K562 (cell line): Measurements from ENCODE around the gene DCTN2. TPM values are rescaled to one million over a fixed set of nuclear protein-coding genes. Genes with fewer than 3 reads are reported as not detected.

Source experiments
- ATAC-seq: fragments of 200-7000 bp; cut with Tn5 transposase; 3 replicates; pipeline ENCODE4 v1.9.1; 2020; ENCODE audit warnings: moderate library complexity
- BruUV-seq: library from RNA; stranded (reverse); fragments of 400-500 nt; replicated peaks from 2 replicates; lab custom pipeline; 2021; lab: Mats Ljungman, UMichigan
- CTCF ChIA-PET: fragments of 300-600 bp; formaldehyde crosslinking; extraction: SDS; loops from one replicate; lab custom pipeline; 2021; ENCODE audit warnings: low intra/inter-chr PET ratio; lab: Yijun Ruan, JAX
- POLR2A ChIA-PET: fragments of 300-600, 350-650 bp; sonication (Branson Sonifier 250); formaldehyde crosslinking; extraction: SDS; loops from one replicate; lab custom pipeline; 2021; ENCODE audit warnings: antibody characterized with exemption, inconsistent platforms; lab: Yijun Ruan, JAX
- DNase-seq, 4 experiments: peaks; one replicate each; pipeline versions ENCODE4 v3.0.0 to v3.0.0-alpha.2; 2011 to 2018; ENCODE audit warnings: low spot score in 3 of 4, mixed read lengths in 3 of 4; ENCODE audit errors: extremely low read depth in 1 of 4
- FAIRE-seq: peaks from 2 replicates; lab custom pipeline; 2011; peaks lifted over from hg19 to GRCh38; lab: Jason Lieb, UNC
- H2AFZ ChIP-seq: 2 replicates; pipeline ENCODE4 v1.6.0; 2011; ENCODE audit warnings: low read depth, low read length, control low read depth, inconsistent platforms
- H3K27ac ChIP-seq: fragments of 200-600 bp; 3 replicates; pipeline ENCODE4 v1.8.0; 2011; ENCODE audit warnings: low read depth, mild to moderate bottlenecking, control low read depth, inconsistent platforms, low read length, moderate library complexity, mixed read lengths; ENCODE audit errors: extremely low read depth
- H3K27me3 ChIP-seq, 2 experiments: fragments of 300-600 bp in 1 of 2; 2 replicates in 1 of 2; 3 replicates in 1 of 2; pipeline versions ENCODE4 v1.6.0 to v1.8.0; 2011; ENCODE audit warnings: inconsistent platforms in 2 of 2, low read length in 2 of 2, mild to moderate bottlenecking in 1 of 2, mixed read lengths in 1 of 2, moderate library complexity in 1 of 2; ENCODE audit not compliant: control insufficient read depth in 2 of 2, insufficient read depth in 2 of 2
- H3K36me3 ChIP-seq: fragments of 300-600 bp; 3 replicates; pipeline ENCODE4 v1.8.0; 2011; ENCODE audit warnings: mild to moderate bottlenecking, low read length, inconsistent platforms; ENCODE audit not compliant: control insufficient read depth, insufficient read depth
- H3K4me1 ChIP-seq, 2 experiments: fragments of 200-600 bp in 1 of 2; replicated peaks in 1 of 2; 2 replicates in 1 of 2; 3 replicates in 1 of 2; pipeline versions ENCODE4 v1.5.1 to v1.8.0; 2011; ENCODE audit warnings: inconsistent platforms in 2 of 2, low read length in 2 of 2, mild to moderate bottlenecking in 1 of 2, mixed read lengths in 1 of 2, moderate library complexity in 1 of 2; ENCODE audit not compliant: control insufficient read depth in 2 of 2, insufficient read depth in 2 of 2
- H3K4me2 ChIP-seq: 2 replicates; pipeline ENCODE4 v1.6.1; 2011; ENCODE audit warnings: low read length, control low read depth, inconsistent platforms, mixed read lengths; ENCODE audit not compliant: insufficient read depth
- H3K4me3 ChIP-seq: fragments of 200-600 bp; sonication (generic), shearing (Covaris generic); 2 replicates; pipeline ENCODE4 v1.5.1; 2016; ENCODE audit warnings: control low read depth, inconsistent platforms
- H3K79me2 ChIP-seq: fragments of 200-600 bp; 3 replicates; pipeline ENCODE4 v1.8.0; 2011; ENCODE audit warnings: low read length, inconsistent platforms; ENCODE audit not compliant: control insufficient read depth, insufficient read depth
- H3K9ac ChIP-seq, 2 experiments: 2 replicates each; pipeline versions ENCODE4 v1.6.0 to v1.6.1; 2011; ENCODE audit warnings: low read depth in 2 of 2, low read length in 2 of 2, control low read depth in 1 of 2, inconsistent platforms in 1 of 2, mild to moderate bottlenecking in 1 of 2, mixed read lengths in 1 of 2; ENCODE audit not compliant: insufficient read depth in 1 of 2
- H3K9me1 ChIP-seq: one replicate; pipeline ENCODE4 v1.6.0; 2011; ENCODE audit warnings: inconsistent platforms, mild to moderate bottlenecking, low read length, moderate library complexity; ENCODE audit not compliant: control insufficient read depth, insufficient read depth
- H3K9me3 ChIP-seq: replicated peaks from 2 replicates; pipeline ENCODE4 v1.5.1; 2011; ENCODE audit warnings: low read depth, low read length, inconsistent platforms; ENCODE audit not compliant: control insufficient read depth, insufficient read depth
- H4K20me1 ChIP-seq: replicated peaks from 2 replicates; pipeline ENCODE4 v1.6.1; 2011; ENCODE audit warnings: low read length, inconsistent platforms, mixed read lengths; ENCODE audit not compliant: control insufficient read depth, insufficient read depth
- GABPA ChIP-seq: fragments of 200-800 bp; sonication (Bioruptor generic); conservative IDR thresholded peaks from 2 replicates; pipeline ENCODE4 v1.6.1; 2016; ENCODE audit warnings: low read depth, missing genetic modification characterization, missing compliant biosample characterization
- MTA2 ChIP-seq: fragments of 450-650 bp; IDR thresholded peaks from 2 replicates; pipeline ENCODE4 v1.6.1; 2016; ENCODE audit warnings: low read depth
- NEUROD1 ChIP-seq: fragments of 150-350 bp; IDR thresholded peaks from 2 replicates; pipeline ENCODE4 v1.6.1; 2014; ENCODE audit warnings: borderline replicate concordance, low read length, low read depth; ENCODE audit not compliant: partially characterized antibody
- NR2C2 ChIP-seq, 2 experiments: fragments of 200-800 bp in 1 of 2; sonication (Bioruptor generic) in 1 of 2; sonication (generic) in 1 of 2; formaldehyde crosslinking in 1 of 2; IDR thresholded peaks; 2 replicates each; pipeline versions ENCODE4 v1.6.1 to v1.8.0; 2016 to 2022; ENCODE audit warnings: mild to moderate bottlenecking in 1 of 2, missing compliant biosample characterization in 1 of 2, missing genetic modification characterization in 1 of 2, missing genetic modification reagents in 1 of 2
- SOX6 ChIP-seq: fragments of 450-650 bp; IDR thresholded peaks from 2 replicates; pipeline ENCODE4 v1.6.1; 2014; ENCODE audit warnings: mild to moderate bottlenecking
- TFAM ChIP-seq: fragments of 250-450 bp; sonication (Bioruptor Pico); conservative IDR thresholded peaks from 2 replicates; pipeline ENCODE4 v1.5.0; 2021; ENCODE audit warnings: mild to moderate bottlenecking, moderate library complexity
- ZNF212 ChIP-seq: fragments of 450-650 bp; formaldehyde crosslinking; IDR thresholded peaks from 2 replicates; pipeline ENCODE4 v1.4.0; 2020; ENCODE audit warnings: mild to moderate bottlenecking
- ZNF449 ChIP-seq: fragments of 250-450 bp; sonication (Bioruptor Pico); IDR thresholded peaks from 2 replicates; pipeline ENCODE4 v1.8.0; 2022; ENCODE audit warnings: moderate library complexity, mild to moderate bottlenecking, inconsistent platforms
- ZNF668 ChIP-seq: fragments of 250-450 bp; sonication (Bioruptor Pico); IDR thresholded peaks from 2 replicates; pipeline ENCODE4 v1.8.0; 2022; ENCODE audit warnings: mild to moderate bottlenecking, inconsistent platforms
- WGBS: fragments of 100-300 bp; shearing (Covaris generic); methylation state at CpG from one replicate; pipeline ENCODE4 v1.1.6; 2016; ENCODE audit warnings: low coverage, mixed read lengths; ENCODE audit not compliant: insufficient coverage; ENCODE audit errors: missing lambda C conversion rate; 5-methylcytosine and 5-hydroxymethylcytosine counted together
- in situ Hi-C: fragments of 300-500 bp; cut with MboI; formaldehyde crosslinking; loops from 4 replicates; pipeline ENCODE4 v1.15.0; 2018; ENCODE audit warnings: inconsistent platforms, mixed read lengths
- intact Hi-C: fragments of 100-400 bp; cut with micrococcal nuclease; formaldehyde crosslinking; loops from 2 replicates; pipeline ENCODE4 v1.14.2; 2022
- polyA plus RNA-seq, 8 experiments: library from polyadenylated mRNA; depleted of rRNA in 4 of 8; stranded (reverse) in 5 of 8; unstranded in 3 of 8; fragments of >200 nt; fragmentation: Nextera tagmentation in 2 of 8; fragmentation: Illumina TruSeq in 1 of 8; extraction: Ambion mirVana in 2 of 8; extraction: Trizol in 1 of 8; gene quantifications; 2 replicates each; pipeline versions ENCODE4 v1.2.1 to v1.2.3, GENCODE V29; 2011 to 2014; ENCODE audit warnings: inconsistent platforms in 1 of 8, missing spikeins in 1 of 8
- total RNA-seq, 7 experiments: library from RNA; depleted of rRNA in 6 of 7; stranded (reverse); fragments of >200 nt in 6 of 7; fragmentation: Illumina TruSeq in 2 of 7; extraction: Trizol in 2 of 7; gene quantifications; 2 replicates each; pipeline versions ENCODE4 v1.2.1 to v1.2.3, GENCODE V29; 2011 to 2021; ENCODE audit warnings: low replicate concordance in 1 of 7

DCTN2 gene
- total and polyA plus RNA-seq, 9 of the 15 experiments (the other 6 are each of a cell fraction or from before 2014, with no cell fraction given), result 43.6 to 270 (median 125) TPM

- FAIRE-seq (no peak), ATAC-seq (no peak), DNase-seq (no peak)
- Histone ChIP-seq H3K9me3 (no peaks in the 10 kb centered on the region), H3K27ac (no peak overlapping the region), H3K9ac (no peak overlapping the region), H3K4me3 (no peak overlapping the region), H2AFZ (no peak overlapping the region), H3K27me3 (no peaks in the 10 kb centered on the region), H4K20me1 (no peaks in the 10 kb centered on the region), H3K4me2 (no peak overlapping the region), H3K79me2 (no peaks in the 10 kb centered on the region), H3K36me3 (peaks cover 84% of the 10 kb centered on the region), H3K9me1 (peaks cover 7% of the 10 kb centered on the region), H3K4me1 (no peaks in the 10 kb centered on the region)
- POLR2A ChIA-PET, result interaction anchor here (0.6 to 1.7 kb wide), 11 partner anchors 7 to 176 kb away, joined by 3 to 5 read pairs (median 4); partner anchors contain the start of gene CDK4
- TF ChIP-seq ZNF449 (no peak), NEUROD1 (no peak), NR2C2 (CRISPR knock-in tag; IDR thresholded peaks at IDR 0.05) (no peak), NR2C2 (tag; IDR thresholded peaks at IDR 0.05) (no peak), TFAM (CRISPR knock-in tag) (no peak), SOX6 (no peak), MTA2 (no peak), ZNF212 (no peak), GABPA (tag) (no peak), ZNF668 (CRISPR knock-in tag) (no peak)
- 81% methylated on average over 12 of the region's 12 CpGs for WGBS
- intact Hi-C loops (no loop called here), in situ Hi-C loops (no loop called here)
- CTCF ChIA-PET, result interaction anchor here (0.7 kb wide), 1 partner anchor 23 kb away, joined by 3 read pairs; no protein-coding TSS in a partner anchor
- BruUV-seq, result no TSS peak
Observed at GRCh38 chr12:57575771-57576612, 29.0 kb upstream of the DCTN2 start.
